ENCODE results near the gene VIPR2. TPM values are rescaled to one million over a fixed set of nuclear protein-coding genes. Genes with fewer than 3 reads are reported as not detected.
"Not testable (repeated sequence)": the region's sequence is repeated elsewhere in the genome, so short reads cannot be mapped to it uniquely, and the experiment has no call there.

VIPR2 gene
- total and polyA plus RNA-seq, 10 donors = 0.41 to 1.4 (median 0.64) TPM

- no peak for DNase-seq
- H3K27me3 ChIP-seq (replicated peaks in 1 of 7) = peaks cover 0 to 36% (median 8%) of the 10 kb centered on the region in 7 donors
- no peak for TF ChIP-seq POLR2A (IDR thresholded peaks at IDR 0.05)
- TF ChIP-seq, protein P1, sequence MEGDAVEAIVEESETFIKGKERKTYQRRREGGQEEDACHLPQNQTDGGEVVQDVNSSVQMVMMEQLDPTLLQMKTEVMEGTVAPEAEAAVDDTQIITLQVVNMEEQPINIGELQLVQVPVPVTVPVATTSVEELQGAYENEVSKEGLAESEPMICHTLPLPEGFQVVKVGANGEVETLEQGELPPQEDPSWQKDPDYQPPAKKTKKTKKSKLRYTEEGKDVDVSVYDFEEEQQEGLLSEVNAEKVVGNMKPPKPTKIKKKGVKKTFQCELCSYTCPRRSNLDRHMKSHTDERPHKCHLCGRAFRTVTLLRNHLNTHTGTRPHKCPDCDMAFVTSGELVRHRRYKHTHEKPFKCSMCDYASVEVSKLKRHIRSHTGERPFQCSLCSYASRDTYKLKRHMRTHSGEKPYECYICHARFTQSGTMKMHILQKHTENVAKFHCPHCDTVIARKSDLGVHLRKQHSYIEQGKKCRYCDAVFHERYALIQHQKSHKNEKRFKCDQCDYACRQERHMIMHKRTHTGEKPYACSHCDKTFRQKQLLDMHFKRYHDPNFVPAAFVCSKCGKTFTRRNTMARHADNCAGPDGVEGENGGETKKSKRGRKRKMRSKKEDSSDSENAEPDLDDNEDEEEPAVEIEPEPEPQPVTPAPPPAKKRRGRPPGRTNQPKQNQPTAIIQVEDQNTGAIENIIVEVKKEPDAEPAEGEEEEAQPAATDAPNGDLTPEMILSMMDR (IDR thresholded peaks at IDR 0.05 in 8 of 11, conservative IDR thresholded peaks at IDR 0.05 in 3 of 11) = no peak
- no peak for TF ChIP-seq POLR2AphosphoS5 (IDR thresholded peaks at IDR 0.05)
- no peaks in the 10 kb centered on the region for H3K36me3 ChIP-seq
- 35 to 75% (median 68%) methylated on average over 1 of the region's 1 CpG for WGBS, 5 donors
- peaks cover under 1 to 31% (median 22%) of the 10 kb centered on the region in 8 donors for H3K9me3 ChIP-seq
- H3K27ac ChIP-seq = no peak overlapping the region
- intact Hi-C loops (cut with DNase I; ENCODE audit: low total_unique reads) = no loop called here
- H3K4me3 ChIP-seq = no peak overlapping the region
- peaks cover 0 to 9% (median 0%) of the 10 kb centered on the region in 6 donors for H3K4me1 ChIP-seq
Observed at GRCh38 chr7:158987691-158988090, 157.0 kb downstream of the VIPR2 start.

- H3K4me1 ChIP-seq = no peaks in the 10 kb centered on the region
- peaks cover 4 to 52% (median 40%) of the 10 kb centered on the region in 8 donors for H3K9me3 ChIP-seq
- DNase-seq = no peak
- peaks cover 0 to 15% (median 4%) of the 10 kb centered on the region in 7 donors for H3K27me3 ChIP-seq (replicated peaks in 1 of 7)
- no peaks in the 10 kb centered on the region for H3K36me3 ChIP-seq
- H3K4me3 ChIP-seq = no peak overlapping the region
- no peak overlapping the region for H3K27ac ChIP-seq
- TF ChIP-seq, protein P1 (IDR thresholded peaks at IDR 0.05 in 8 of 11, conservative IDR thresholded peaks at IDR 0.05 in 3 of 11) = no peak
- TF ChIP-seq POLR2A (IDR thresholded peaks at IDR 0.05) (no peak), POLR2AphosphoS5 (IDR thresholded peaks at IDR 0.05) (no peak)
- 69 to 77% (median 75%) methylated on average over 4 of the region's 4 CpGs for WGBS, 5 donors
- intact Hi-C loops (cut with DNase I; ENCODE audit: low total_unique reads) = no loop called here
Observed at GRCh38 chr7:158985583-158985982, 159.1 kb downstream of the VIPR2 start.

GRCh38 chr7:158984007-158984406 lies 160.7 kb downstream of the VIPR2 start:
- 63 to 88% (median 66%) methylated on average over 2 of the region's 2 CpGs for WGBS, 5 donors
- H3K27ac ChIP-seq; intact Hi-C loops (cut with DNase I; ENCODE audit: low total_unique reads): not testable (repeated sequence)

DNA sequence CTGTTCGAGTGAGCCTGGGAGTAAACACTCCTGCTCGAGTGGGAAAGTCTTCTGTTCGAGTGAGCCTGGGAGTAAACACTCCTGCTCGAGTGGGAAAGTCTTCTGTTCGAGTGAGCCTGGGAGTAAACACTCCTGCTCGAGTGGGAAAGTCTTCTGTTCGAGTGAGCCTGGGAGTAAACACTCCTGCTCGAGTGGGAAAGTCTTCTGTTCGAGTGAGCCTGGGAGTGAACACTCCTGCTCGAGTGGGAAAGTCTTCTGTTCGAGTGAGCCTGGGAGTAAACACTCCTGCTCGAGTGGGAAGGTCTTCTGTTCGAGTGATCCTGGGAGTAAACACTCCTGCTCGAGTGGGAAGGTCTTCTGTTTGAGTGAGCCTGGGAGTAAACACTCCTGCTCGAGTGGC lies 162.6 kb downstream of the VIPR2 start:
- H3K27me3 ChIP-seq (replicated peaks in 1 of 7); H3K27ac ChIP-seq; intact Hi-C loops (cut with DNase I; ENCODE audit: low total_unique reads); H3K36me3 ChIP-seq; DNase-seq; H3K4me3 ChIP-seq: not testable (repeated sequence)
- peaks cover 3 to 19% (median 6%) of the 10 kb centered on the region in 6 donors for H3K4me1 ChIP-seq
- 78 to 87% (median 86%) methylated on average over 6 to 9 of the region's 15 CpGs for WGBS, 5 donors
- peaks cover 4 to 54% (median 40%) of the 10 kb centered on the region in 8 donors for H3K9me3 ChIP-seq

More at GRCh38 chr7:158984007-158984406, 160.7 kb downstream of the VIPR2 start:
- not testable (repeated sequence) for DNase-seq; H3K27me3 ChIP-seq (replicated peaks in 1 of 7); H3K4me3 ChIP-seq; H3K36me3 ChIP-seq
- Histone ChIP-seq H3K9me3 (peaks cover 4 to 54% (median 40%) of the 10 kb centered on the region in 8 donors), H3K4me1 (peaks cover 0 to 12% (median 0%) of the 10 kb centered on the region in 6 donors)

DNA sequence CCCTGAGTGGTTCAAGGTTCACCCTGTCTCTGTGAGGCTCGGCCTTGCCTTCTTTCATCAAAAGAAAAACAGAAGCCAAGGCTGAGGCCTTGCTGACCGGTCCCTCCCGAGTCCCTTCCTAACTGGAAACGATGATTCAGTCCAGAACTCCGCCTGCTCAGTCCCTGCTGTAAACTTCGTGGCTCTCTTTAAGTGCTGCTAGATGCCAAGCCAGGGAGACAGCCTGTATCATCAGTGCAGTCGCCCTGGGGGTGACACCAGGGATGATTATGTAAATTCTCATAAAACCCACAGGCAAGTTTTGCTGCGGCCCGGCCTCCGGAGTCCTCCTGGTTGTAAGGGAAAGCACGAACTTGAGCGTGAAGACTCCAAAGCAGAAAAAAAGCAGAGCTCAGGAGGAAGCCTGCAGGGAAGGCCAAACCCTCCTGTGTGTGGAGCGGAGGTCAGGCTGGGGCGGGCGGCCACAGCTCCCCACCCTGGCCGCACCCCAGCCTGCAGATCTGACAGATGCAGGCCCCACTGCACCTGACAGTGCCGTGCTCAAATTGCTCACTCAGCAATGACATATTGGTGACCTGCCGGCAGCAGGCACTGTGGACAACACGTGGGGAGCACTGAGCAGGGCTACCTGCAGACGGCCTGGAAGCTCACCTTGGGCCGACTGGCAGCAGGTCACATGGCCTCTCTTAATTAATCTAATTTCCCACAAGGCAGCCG lies 164.9 kb downstream of the VIPR2 start:
- Histone ChIP-seq H3K36me3 (no peaks in the 10 kb centered on the region), H3K4me3 (no peak overlapping the region), H3K4me1 (peaks cover 12 to 34% (median 19%) of the 10 kb centered on the region in 6 donors), H3K9me3 (peaks cover 4 to 44% (median 38%) of the 10 kb centered on the region in 8 donors), H3K27me3 (replicated peaks in 1 of 7) (peaks cover 0 to 5% (median 0%) of the 10 kb centered on the region in 7 donors), H3K27ac (peak overlapping the region; percentile 53 to 76 (median 69))
- TF ChIP-seq POLR2A (IDR thresholded peaks at IDR 0.05) (no peak), POLR2AphosphoS5 (IDR thresholded peaks at IDR 0.05) (peak; percentile 22 to 51 (median 38))
- intact Hi-C loops (cut with DNase I; ENCODE audit: low total_unique reads) = loop anchor here (5.0 kb wide), 1 partner anchor 282 kb away; no protein-coding TSS in a partner anchor
- no peak for DNase-seq
- 65 to 81% (median 73%) methylated on average over 21 to 22 of the region's 22 CpGs for WGBS, 5 donors
